Peyer's patch (tissue), 4 donors: Measurements from ENCODE around the gene CCNB1. TPM values are rescaled to one million over a fixed set of nuclear protein-coding genes. Genes with fewer than 3 reads are reported as not detected.
A peak's percentile ranks its signal among the peaks of the same experiment; 100 is the strongest.

Experiments used
- DNase-seq, 3 donors: peaks; one replicate each; pipeline ENCODE4 v3.0.0-alpha.2; 2017 to 2019
- H3K27ac ChIP-seq, 4 donors: fragments of 200-600 bp; sonication (generic); one replicate each; pipeline ENCODE4 v1.5.1; 2016 to 2019
- H3K27me3 ChIP-seq, 2 donors: fragments of 200-600 bp; sonication (generic); one replicate each; pipeline ENCODE4 v1.5.1; 2019
- H3K36me3 ChIP-seq, 3 donors: fragments of 200-600 bp; sonication (generic); one replicate each; pipeline ENCODE4 v1.5.1; 2016 to 2019
- H3K4me1 ChIP-seq, 4 donors: fragments of 200-600 bp; sonication (generic); one replicate each; pipeline ENCODE4 v1.5.1; 2016 to 2019
- H3K4me3 ChIP-seq, 4 donors: fragments of 200-600 bp; sonication (generic); 1 replicate in 3 of 4; 2 replicates in 1 of 4; pipeline ENCODE4 v1.5.1; 2016 to 2019; ENCODE audit warnings: mild to moderate bottlenecking in 1 of 4
- H3K9me3 ChIP-seq, 4 donors: fragments of 200-600 bp; sonication (generic); one replicate each; pipeline ENCODE4 v1.5.1; 2016 to 2019; ENCODE audit warnings: mild to moderate bottlenecking in 1 of 4
- POLR2A ChIP-seq, 2 donors: fragments of 450-650 bp; IDR thresholded peaks; one replicate each; pipeline ENCODE4 v1.5.1; 2017; ENCODE audit warnings: antibody characterized with exemption in 2 of 2, mild to moderate bottlenecking in 2 of 2, moderate library complexity in 2 of 2
- total RNA-seq, 4 donors: library from RNA; depleted of rRNA; stranded (reverse); fragments of >200 nt; gene quantifications; one replicate each; pipeline ENCODE4 v1.1.0, GENCODE V29; 2016
- TF ChIP-seq, protein P1 (sequence below), 6 experiments: fragments of 450-650 bp in 4 of 6; fragments of 200-600 bp in 2 of 6; sonication (generic) in 1 of 6; IDR thresholded peaks; one replicate each; pipeline ENCODE4 v1.5.1; 2017 to 2019; ENCODE audit warnings: antibody characterized with exemption in 6 of 6, mild to moderate bottlenecking in 3 of 6, moderate library complexity in 1 of 6

CCNB1 gene
- total RNA-seq, 4 donors from 2014 or later, result 8.1 to 22.3 (median 11.2) TPM

DNA sequence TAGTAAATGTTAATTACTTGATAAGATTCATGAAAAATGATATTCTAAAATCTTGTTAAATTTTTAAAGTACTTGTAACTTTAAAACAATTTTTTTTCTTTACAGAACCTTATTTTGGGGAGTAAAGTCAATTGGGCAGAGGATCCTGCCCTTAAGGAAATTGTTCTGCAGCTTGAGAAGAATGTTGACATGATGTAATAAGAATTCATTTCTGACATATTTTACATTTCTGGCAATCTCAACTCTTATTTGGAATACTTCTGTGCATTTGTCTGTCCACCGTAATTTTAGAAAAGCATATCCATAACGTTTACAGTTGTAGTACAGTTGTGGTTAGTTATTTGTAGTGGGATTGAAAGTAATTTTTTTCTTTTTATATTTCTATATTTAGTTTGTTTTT is 42.7 kb downstream of the CCNB1 start:
- no peaks in the 10 kb centered on the region for H3K9me3 ChIP-seq
- TF ChIP-seq POLR2A (IDR thresholded peaks at IDR 0.05), result no peak
- TF ChIP-seq, protein P1, sequence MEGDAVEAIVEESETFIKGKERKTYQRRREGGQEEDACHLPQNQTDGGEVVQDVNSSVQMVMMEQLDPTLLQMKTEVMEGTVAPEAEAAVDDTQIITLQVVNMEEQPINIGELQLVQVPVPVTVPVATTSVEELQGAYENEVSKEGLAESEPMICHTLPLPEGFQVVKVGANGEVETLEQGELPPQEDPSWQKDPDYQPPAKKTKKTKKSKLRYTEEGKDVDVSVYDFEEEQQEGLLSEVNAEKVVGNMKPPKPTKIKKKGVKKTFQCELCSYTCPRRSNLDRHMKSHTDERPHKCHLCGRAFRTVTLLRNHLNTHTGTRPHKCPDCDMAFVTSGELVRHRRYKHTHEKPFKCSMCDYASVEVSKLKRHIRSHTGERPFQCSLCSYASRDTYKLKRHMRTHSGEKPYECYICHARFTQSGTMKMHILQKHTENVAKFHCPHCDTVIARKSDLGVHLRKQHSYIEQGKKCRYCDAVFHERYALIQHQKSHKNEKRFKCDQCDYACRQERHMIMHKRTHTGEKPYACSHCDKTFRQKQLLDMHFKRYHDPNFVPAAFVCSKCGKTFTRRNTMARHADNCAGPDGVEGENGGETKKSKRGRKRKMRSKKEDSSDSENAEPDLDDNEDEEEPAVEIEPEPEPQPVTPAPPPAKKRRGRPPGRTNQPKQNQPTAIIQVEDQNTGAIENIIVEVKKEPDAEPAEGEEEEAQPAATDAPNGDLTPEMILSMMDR (IDR thresholded peaks at IDR 0.05), result no peak
- no peaks in the 10 kb centered on the region for H3K36me3 ChIP-seq
- no peak for DNase-seq
- H3K4me3 ChIP-seq, result no peak overlapping the region
- H3K4me1 ChIP-seq, result no peaks in the 10 kb centered on the region
- no peaks in the 10 kb centered on the region for H3K27me3 ChIP-seq
- H3K27ac ChIP-seq, result no peak overlapping the region

DNA sequence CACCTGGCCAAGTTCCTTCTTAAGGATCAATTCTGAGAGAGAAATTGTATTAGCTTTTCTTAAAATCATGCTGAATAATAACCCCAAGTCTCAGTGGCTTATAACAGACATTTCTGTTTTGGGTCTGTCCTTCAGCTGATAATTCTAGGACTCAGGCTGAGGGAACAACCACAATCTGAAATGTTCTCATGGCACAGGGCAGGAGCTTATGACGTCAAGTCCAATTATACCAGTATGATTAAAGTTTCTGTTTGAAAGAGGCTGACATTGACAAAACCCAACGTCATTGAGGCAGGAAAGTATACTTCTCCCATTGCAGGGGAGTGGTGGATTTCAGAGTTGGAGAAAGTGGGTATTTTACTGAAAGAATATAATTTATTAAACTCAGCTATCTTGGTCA is 44.2 kb downstream of the CCNB1 start:
- H3K27me3 ChIP-seq, result no peaks in the 10 kb centered on the region
- no peaks in the 10 kb centered on the region for H3K9me3 ChIP-seq
- no peak overlapping the region for H3K4me3 ChIP-seq
- no peaks in the 10 kb centered on the region for H3K4me1 ChIP-seq
- no peak overlapping the region for H3K27ac ChIP-seq
- DNase-seq, result no peak
- no peaks in the 10 kb centered on the region for H3K36me3 ChIP-seq
- TF ChIP-seq, protein P1 (IDR thresholded peaks at IDR 0.05), result no peak
- TF ChIP-seq POLR2A (IDR thresholded peaks at IDR 0.05), result no peak

GRCh38 chr5:69212022-69212421 is 45.1 kb downstream of the CCNB1 start:
- Histone ChIP-seq H3K9me3 (no peaks in the 10 kb centered on the region), H3K27me3 (no peaks in the 10 kb centered on the region), H3K4me3 (no peak overlapping the region), H3K27ac (no peak overlapping the region), H3K36me3 (no peaks in the 10 kb centered on the region), H3K4me1 (no peaks in the 10 kb centered on the region)
- no peak for DNase-seq
- TF ChIP-seq, protein P1 (IDR thresholded peaks at IDR 0.05), result no peak
- no peak for TF ChIP-seq POLR2A (IDR thresholded peaks at IDR 0.05)

DNA sequence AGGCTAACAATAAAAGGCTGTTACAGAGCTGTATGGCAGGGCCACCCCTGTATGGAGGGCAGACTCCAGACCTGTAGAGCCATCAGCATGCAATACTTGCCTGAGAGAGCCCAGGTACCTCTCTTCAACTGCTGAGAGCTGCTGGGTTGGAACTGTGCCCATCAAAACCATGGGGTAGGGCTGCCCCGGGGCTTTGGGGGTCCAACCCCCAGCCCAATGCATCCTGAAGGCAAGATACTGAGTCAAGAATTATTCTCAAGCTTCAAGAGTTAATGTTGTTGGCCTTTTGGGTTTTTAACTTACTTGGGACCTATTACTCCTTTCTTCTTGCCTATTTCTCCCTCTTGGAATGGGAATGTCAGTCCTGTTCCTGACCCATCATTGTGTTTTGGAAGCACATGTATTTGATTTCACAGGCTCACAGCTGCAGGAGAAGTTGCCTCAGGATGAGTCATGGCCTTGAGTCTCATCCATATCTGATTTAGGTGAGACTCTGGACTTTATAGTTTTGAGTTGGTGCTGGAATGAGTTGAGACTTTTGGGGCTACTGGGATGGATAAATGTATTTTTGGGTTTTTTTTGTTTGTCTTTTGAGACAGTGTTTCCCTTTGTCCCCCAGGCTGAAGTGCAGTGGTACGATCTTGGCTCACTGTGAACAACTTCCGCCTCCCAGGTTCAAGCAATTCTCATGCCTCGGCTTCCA is 46.7 kb downstream of the CCNB1 start:
- H3K9me3 ChIP-seq, result no peaks in the 10 kb centered on the region
- DNase-seq, result no peak
- no peaks in the 10 kb centered on the region for H3K27me3 ChIP-seq
- no peak for TF ChIP-seq POLR2A (IDR thresholded peaks at IDR 0.05)
- TF ChIP-seq, protein P1 (IDR thresholded peaks at IDR 0.05), result no peak
- H3K27ac ChIP-seq, result no peak overlapping the region
- no peak overlapping the region for H3K4me3 ChIP-seq
- peaks cover 0 to 2% (median 0%) of the 10 kb centered on the region in 4 donors for H3K4me1 ChIP-seq
- H3K36me3 ChIP-seq, result no peaks in the 10 kb centered on the region

DNA sequence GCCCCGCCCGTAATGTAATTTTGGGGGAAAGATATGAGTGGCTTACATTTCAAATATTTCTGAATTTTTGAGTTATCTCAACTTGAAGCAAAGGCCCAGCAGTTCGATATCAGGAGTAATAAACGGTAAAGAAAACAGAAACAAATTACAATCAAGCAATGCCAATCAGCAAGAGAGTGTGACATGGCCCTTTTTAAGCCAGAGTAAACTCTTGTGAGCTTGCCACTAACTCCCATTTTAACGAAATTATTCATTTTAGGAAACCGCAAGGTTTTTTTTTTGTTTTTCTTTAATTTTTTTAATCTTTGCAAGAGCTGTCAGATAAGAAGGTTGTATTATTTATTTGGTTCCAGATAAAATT is 50.2 kb downstream of the CCNB1 start:
- no peak for DNase-seq

More for the DNA sequence above, 50.2 kb downstream of the CCNB1 start:
- no peaks in the 10 kb centered on the region for H3K27me3 ChIP-seq
- peak overlapping the region in 2 of 4 donors; percentile 97 for H3K27ac ChIP-seq
- no peaks in the 10 kb centered on the region for H3K9me3 ChIP-seq
- peaks cover 0 to 10% (median 0%) of the 10 kb centered on the region in 4 donors for H3K4me1 ChIP-seq
- TF ChIP-seq, protein P1 (IDR thresholded peaks at IDR 0.05), result no peak
- TF ChIP-seq POLR2A (IDR thresholded peaks at IDR 0.05), result no peak
- H3K4me3 ChIP-seq, result peak overlapping the region; percentile 70 to 100 (median 82)
- H3K36me3 ChIP-seq, result no peaks in the 10 kb centered on the region
